Endodermal cell (in vitro differentiated cells): ENCODE data around the gene C2orf81. TPM values are rescaled to one million over a fixed set of nuclear protein-coding genes. Genes with fewer than 3 reads are reported as not detected.

Experiments
- DNase-seq: peaks from one replicate; pipeline ENCODE4 v3.0.0-alpha.2; 2017
- H3K27ac ChIP-seq: 2 replicates; pipeline ENCODE4 v1.5.1; 2013; ENCODE audit warnings: mild to moderate bottlenecking, low read depth, low read length, moderate library complexity
- H3K27me3 ChIP-seq: 2 replicates; pipeline ENCODE4 v1.6.1; 2013; ENCODE audit warnings: mild to moderate bottlenecking, low read length, moderate library complexity; ENCODE audit not compliant: insufficient read depth, control insufficient read depth, poor library complexity, severe bottlenecking
- H3K36me3 ChIP-seq: 2 replicates; pipeline ENCODE4 v1.7.0; 2013; ENCODE audit warnings: mild to moderate bottlenecking, low read length, moderate library complexity; ENCODE audit not compliant: control insufficient read depth, insufficient read depth
- H3K4me1 ChIP-seq: one replicate; pipeline ENCODE4 v1.7.0; 2013; ENCODE audit warnings: low read length; ENCODE audit not compliant: control insufficient read depth, insufficient read depth
- H3K4me3 ChIP-seq: 2 replicates; pipeline ENCODE4 v1.5.1; 2013; ENCODE audit warnings: mild to moderate bottlenecking, low read length, moderate library complexity
- H3K9ac ChIP-seq: 2 replicates; pipeline ENCODE4 v1.6.1; 2013; ENCODE audit warnings: mild to moderate bottlenecking, low read length, moderate library complexity; ENCODE audit not compliant: poor library complexity, severe bottlenecking; ENCODE audit errors: extremely low read depth
- H3K9me3 ChIP-seq: 2 replicates; pipeline ENCODE4 v1.6.1; 2013; ENCODE audit warnings: mild to moderate bottlenecking, low read length, moderate library complexity; ENCODE audit not compliant: control insufficient read depth
- H3K27ac Mint-ChIP-seq: 2 replicates; pipeline ENCODE4 v1.8.0; 2020; ENCODE audit warnings: mixed read lengths
- H3K27me3 Mint-ChIP-seq: 2 replicates; pipeline ENCODE4 v1.8.0; 2021; ENCODE audit warnings: mild to moderate bottlenecking, mixed read lengths; ENCODE audit not compliant: insufficient read depth
- H3K36me3 Mint-ChIP-seq: 2 replicates; pipeline ENCODE4 v1.8.0; 2020; ENCODE audit warnings: low read depth, mixed read lengths
- H3K4me1 Mint-ChIP-seq: 2 replicates; pipeline ENCODE4 v1.8.0; 2020; ENCODE audit warnings: mixed read lengths
- H3K4me3 Mint-ChIP-seq: 2 replicates; pipeline ENCODE4 v1.8.0; 2020; ENCODE audit warnings: mild to moderate bottlenecking, moderate library complexity, mixed read lengths
- H3K9me3 Mint-ChIP-seq: 2 replicates; pipeline ENCODE4 v1.8.0; 2020; ENCODE audit warnings: mild to moderate bottlenecking, mixed read lengths
- WGBS, 2 experiments: methylation state at CpG; one replicate each; pipeline versions ENCODE4 v1.1.5 to v1.1.7; 2013; ENCODE audit warnings: missing lambda C conversion rate in 2 of 2, mixed read lengths in 1 of 2; ENCODE audit not compliant: insufficient coverage in 1 of 2, insufficient read length in 1 of 2; 5-methylcytosine and 5-hydroxymethylcytosine counted together
- total RNA-seq, 2 donors: library from RNA; stranded (reverse); fragmentation: NEBNext Ultra II Directional in 1 of 2; extraction: Animal tissue kit (Norgen Biotek cat#: 25700) in 1 of 2; gene quantifications; 2 replicates in 1 of 2; 3 replicates in 1 of 2; pipeline ENCODE4 v1.2.1, GENCODE V29; 2021
- TF ChIP-seq, protein P1 (sequence below): fragments of 200-600 bp; sonication (generic); conservative IDR thresholded peaks from 2 replicates; pipeline ENCODE4 v1.5.0; 2021; ENCODE audit warnings: antibody characterized with exemption, mild to moderate bottlenecking

C2orf81 gene
- total RNA-seq, 2 donors from 2014 or later, result 3.8 to 4.8 TPM

DNA sequence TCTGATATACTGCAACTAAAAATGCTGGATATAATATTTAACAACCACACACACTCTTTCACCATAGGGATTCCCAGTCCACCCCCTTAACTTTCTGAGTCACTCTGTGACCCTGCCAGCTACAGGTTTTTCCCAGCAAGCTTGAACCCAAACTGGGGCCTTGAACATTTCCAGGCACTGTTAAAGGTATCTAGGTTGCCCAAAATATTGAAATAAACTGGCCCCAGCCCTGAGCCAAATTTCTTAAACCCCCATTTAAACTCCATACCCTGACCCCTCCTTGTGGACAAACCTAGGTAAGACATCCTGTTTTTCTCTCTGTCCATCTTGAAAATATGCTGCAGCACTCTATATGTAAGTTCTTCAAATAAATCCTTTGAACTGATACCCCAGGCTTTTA is 21.6 kb downstream of the C2orf81 start:
- H3K4me3 Mint-ChIP-seq, result no peak overlapping the region
- no peaks in the 10 kb centered on the region for H3K9me3 Mint-ChIP-seq
- TF ChIP-seq, protein P1, sequence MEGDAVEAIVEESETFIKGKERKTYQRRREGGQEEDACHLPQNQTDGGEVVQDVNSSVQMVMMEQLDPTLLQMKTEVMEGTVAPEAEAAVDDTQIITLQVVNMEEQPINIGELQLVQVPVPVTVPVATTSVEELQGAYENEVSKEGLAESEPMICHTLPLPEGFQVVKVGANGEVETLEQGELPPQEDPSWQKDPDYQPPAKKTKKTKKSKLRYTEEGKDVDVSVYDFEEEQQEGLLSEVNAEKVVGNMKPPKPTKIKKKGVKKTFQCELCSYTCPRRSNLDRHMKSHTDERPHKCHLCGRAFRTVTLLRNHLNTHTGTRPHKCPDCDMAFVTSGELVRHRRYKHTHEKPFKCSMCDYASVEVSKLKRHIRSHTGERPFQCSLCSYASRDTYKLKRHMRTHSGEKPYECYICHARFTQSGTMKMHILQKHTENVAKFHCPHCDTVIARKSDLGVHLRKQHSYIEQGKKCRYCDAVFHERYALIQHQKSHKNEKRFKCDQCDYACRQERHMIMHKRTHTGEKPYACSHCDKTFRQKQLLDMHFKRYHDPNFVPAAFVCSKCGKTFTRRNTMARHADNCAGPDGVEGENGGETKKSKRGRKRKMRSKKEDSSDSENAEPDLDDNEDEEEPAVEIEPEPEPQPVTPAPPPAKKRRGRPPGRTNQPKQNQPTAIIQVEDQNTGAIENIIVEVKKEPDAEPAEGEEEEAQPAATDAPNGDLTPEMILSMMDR, result peak; percentile 79
- no peak overlapping the region for H3K4me3 ChIP-seq
- no peaks in the 10 kb centered on the region for H3K4me1 Mint-ChIP-seq
- no peaks in the 10 kb centered on the region for H3K27me3 ChIP-seq
- no peaks in the 10 kb centered on the region for H3K27me3 Mint-ChIP-seq
- H3K27ac Mint-ChIP-seq, result no peak overlapping the region
- no peak for DNase-seq
- H3K27ac ChIP-seq, result no peak overlapping the region
- no peak overlapping the region for H3K9ac ChIP-seq
- no peaks in the 10 kb centered on the region for H3K36me3 ChIP-seq
- no peaks in the 10 kb centered on the region for H3K9me3 ChIP-seq
- H3K36me3 Mint-ChIP-seq, result no peaks in the 10 kb centered on the region
- no peaks in the 10 kb centered on the region for H3K4me1 ChIP-seq

DNA sequence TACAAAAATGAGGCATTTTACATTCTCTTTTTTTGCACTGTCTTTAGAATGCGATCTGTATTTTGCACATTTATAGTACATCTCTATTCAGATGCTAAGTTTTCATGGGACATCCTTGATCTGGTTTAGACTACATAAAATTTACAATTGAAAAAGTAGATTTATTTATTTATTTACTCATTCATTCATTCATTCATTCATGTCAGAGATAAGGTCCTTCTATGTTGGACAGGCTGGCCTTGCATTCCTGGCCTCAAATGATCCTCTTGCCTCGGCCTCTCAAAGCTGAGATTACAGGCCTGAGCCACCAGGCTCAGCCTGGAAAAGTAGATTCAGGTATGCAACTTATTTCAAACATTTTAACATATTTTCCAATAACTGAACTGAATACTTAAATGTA is 25.3 kb downstream of the C2orf81 start:
- Histone ChIP-seq H3K27ac (no peak overlapping the region), H3K9ac (no peak overlapping the region), H3K4me1 (no peaks in the 10 kb centered on the region), H3K4me3 (no peak overlapping the region), H3K9me3 (no peaks in the 10 kb centered on the region), H3K27me3 (no peaks in the 10 kb centered on the region), H3K36me3 (no peaks in the 10 kb centered on the region)
- no peaks in the 10 kb centered on the region for H3K4me1 Mint-ChIP-seq
- no peak overlapping the region for H3K27ac Mint-ChIP-seq
- H3K27me3 Mint-ChIP-seq, result peaks cover 2% of the 10 kb centered on the region
- no peak for DNase-seq
- no peaks in the 10 kb centered on the region for H3K36me3 Mint-ChIP-seq
- TF ChIP-seq, protein P1, result no peak
- WGBS, 2 experiments, result 95 to 100% methylated on average over 1 to 2 of the region's 2 CpGs
- H3K4me3 Mint-ChIP-seq, result no peak overlapping the region
- no peaks in the 10 kb centered on the region for H3K9me3 Mint-ChIP-seq

DNA sequence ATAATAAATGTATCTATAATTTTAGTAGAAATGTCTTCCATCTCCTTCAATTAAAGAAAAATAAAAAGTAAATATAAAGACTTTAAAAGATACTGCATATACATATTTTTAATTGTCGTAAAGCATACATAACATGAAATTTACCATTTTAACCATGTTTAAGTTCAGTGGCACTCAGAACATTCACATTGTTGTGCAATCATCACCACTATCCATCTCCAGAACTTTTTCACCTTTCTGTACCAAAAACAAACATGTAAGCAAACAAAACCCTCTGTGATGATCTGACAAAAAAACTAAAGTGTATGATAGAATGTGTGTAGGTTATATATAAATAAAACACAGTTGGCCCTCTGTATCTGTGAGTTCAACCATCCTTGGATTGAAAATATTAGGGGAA is 27.9 kb downstream of the C2orf81 start:
- H3K4me3 ChIP-seq, result no peak overlapping the region
- no peaks in the 10 kb centered on the region for H3K9me3 ChIP-seq
- WGBS, 2 experiments, result 88 to 100% methylated on average over 1 of the region's 1 CpG
- H3K4me3 Mint-ChIP-seq, result no peak overlapping the region
- no peak overlapping the region for H3K27ac ChIP-seq
- DNase-seq, result no peak
- no peak overlapping the region for H3K27ac Mint-ChIP-seq
- H3K9ac ChIP-seq, result no peak overlapping the region
- H3K4me1 Mint-ChIP-seq, result peaks cover 7% of the 10 kb centered on the region
- H3K27me3 Mint-ChIP-seq, result peaks cover 2% of the 10 kb centered on the region
- TF ChIP-seq, protein P1, result no peak
- no peaks in the 10 kb centered on the region for H3K27me3 ChIP-seq
- H3K36me3 ChIP-seq, result peaks cover under 1% of the 10 kb centered on the region
- no peaks in the 10 kb centered on the region for H3K4me1 ChIP-seq
- no peaks in the 10 kb centered on the region for H3K36me3 Mint-ChIP-seq
- no peaks in the 10 kb centered on the region for H3K9me3 Mint-ChIP-seq
